Adrenal gland (tissue), 19 donors: ENCODE results near the gene ERVFRD-1. TPM values are rescaled to one million over a fixed set of nuclear protein-coding genes. Genes with fewer than 3 reads are reported as not detected.

Experiments used
- DNase-seq, 7 donors: peaks; one replicate each; pipeline ENCODE4 v3.0.0-alpha.2; 2019 to 2020
- H3K27ac ChIP-seq, 5 donors: fragments of 200-600 bp; sonication (generic) in 4 of 5; 1 replicate in 3 of 5; 2 replicates in 2 of 5; pipeline versions ENCODE4 v1.5.1 to v1.8.0; 2016 to 2020; ENCODE audit warnings: mild to moderate bottlenecking in 1 of 5
- H3K27me3 ChIP-seq: fragments of 200-600 bp; 2 replicates; pipeline ENCODE4 v1.8.0; 2021
- H3K36me3 ChIP-seq, 2 donors: fragments of 200-600 bp; replicated peaks in 1 of 2; 1 replicate in 1 of 2; 2 replicates in 1 of 2; pipeline versions ENCODE4 v1.5.1 to v1.8.0; 2018 to 2022
- H3K4me1 ChIP-seq, 2 donors: fragments of 200-600 bp; replicated peaks in 1 of 2; 1 replicate in 1 of 2; 2 replicates in 1 of 2; pipeline versions ENCODE4 v1.5.1 to v1.8.0; 2018 to 2021
- H3K4me3 ChIP-seq, 4 donors: fragments of 200-600 bp; sonication (generic) in 3 of 4; one replicate each; pipeline ENCODE4 v1.5.1; 2016 to 2018
- H3K9me3 ChIP-seq, 3 donors: fragments of 200-600 bp; sonication (generic) in 1 of 3; replicated peaks in 1 of 3; 1 replicate in 2 of 3; 2 replicates in 1 of 3; pipeline versions ENCODE4 v1.5.1 to v1.8.0; 2016 to 2021
- CTCF ChIP-seq, 6 experiments: fragments of 450-650 bp in 4 of 6; fragments of 200-600 bp in 2 of 6; sonication (generic) in 1 of 6; IDR thresholded peaks; 1 replicate in 5 of 6; 2 replicates in 1 of 6; pipeline versions ENCODE4 v1.5.1 to v1.8.0; 2016 to 2021; ENCODE audit warnings: antibody characterized with exemption in 6 of 6, mild to moderate bottlenecking in 2 of 6, moderate library complexity in 1 of 6
- POLR2A ChIP-seq, 2 donors: fragments of 450-650 bp; IDR thresholded peaks; one replicate each; pipeline ENCODE4 v1.6.1; 2017; ENCODE audit warnings: antibody characterized with exemption in 2 of 2, mild to moderate bottlenecking in 2 of 2, moderate library complexity in 1 of 2
- WGBS, 4 donors: extraction: QIAGEN DNeasy Blood & Tissue Kit in 2 of 4; methylation state at CpG; one replicate each; pipeline versions ENCODE4 v1.1.5 to v1.1.7; 2013 to 2017; 5-methylcytosine and 5-hydroxymethylcytosine counted together
- intact Hi-C, 2 donors: fragments of 100-400 bp; cut with DNase I; formaldehyde crosslinking; loops; one replicate each; pipeline versions ENCODE4 v1.14.1 to v1.15.0; 2022 to 2023
- long read RNA-seq, 10 donors: library from polyadenylated mRNA in 3 of 10; unstranded in 2 of 10; stranded (forward) in 1 of 10; transcript quantifications; one replicate each; pipeline ENCODE4 v2.0.0 and lab custom pipeline, GENCODE V29; 2021 to 2026
- polyA plus RNA-seq, 3 donors: library from polyadenylated mRNA; stranded (reverse); fragments of 200-250 nt in 2 of 3; fragments of 350-450 nt in 1 of 3; fragmentation: Illumina TruSeq in 1 of 3; extraction: RNeasy Lipid Tissue Mini Kit (QIAGEN cat#74804) in 1 of 3; gene quantifications; one replicate each; pipeline ENCODE4 v1.2.3, GENCODE V29; 2013 to 2014
- total RNA-seq, 9 donors: library from RNA; depleted of rRNA in 4 of 9; stranded (reverse); fragments of >200 nt in 4 of 9; fragments of 120-200 nt in 1 of 9; fragmentation: NEBNext Ultra II Directional in 1 of 9; extraction: Animal tissue kit (Norgen Biotek cat#: 25700) in 1 of 9; gene quantifications; one replicate each; pipeline versions ENCODE4 v1.1.0 to v1.2.4, GENCODE V29; 2013 to 2023
- donor health status: healthy with polysubstance abuse.
- donor health status: Bipolar disorder and iron deficiency.
- donor health status: DM: yes; HTN: yes; CAD: no.
- donor health status: DM: no; HTN: no; CAD: no.
- donor health status: DM: no; HTN: no; CAD: no.
- donor health status: DM: yes; HTN: yes; CAD: no.

Gene ERVFRD-1
- total RNA-seq, result 1 to 10 TPM in 2 of 9 donors, under 1 TPM in 6, not detected in 1; 0.07 to 1.7 (median 0.78) TPM
- polyA plus RNA-seq, result 1 to 10 TPM in 1 of 3 donors, under 1 TPM in 2; 0.09 to 1.7 (median 0.34) TPM
- long read RNA-seq, donor 1, result 0 reads
- long read RNA-seq, donor 2, result 0 reads
- long read RNA-seq, donor 3, partial matches to known transcripts, result 0 of 1 reads
- long read RNA-seq, donor 3, other reads (novel, unspliced or antisense), result 0 of 1 reads
- long read RNA-seq, donor 4, result 0 reads
- long read RNA-seq, donor 5, partial matches to known transcripts, result 0 of 1 reads
- long read RNA-seq, donor 5, other reads (novel, unspliced or antisense), result 0 of 1 reads
- long read RNA-seq, donor 6, result 0 reads
- long read RNA-seq, donor 7, partial matches to known transcripts, result 0 of 2 reads
- long read RNA-seq, donor 7, other reads (novel, unspliced or antisense), result 0 of 2 reads
- long read RNA-seq, donor 8, result 0 reads
- long read RNA-seq, donor 9, partial matches to known transcripts, result 0 of 1 reads
- long read RNA-seq, donor 9, other reads (novel, unspliced or antisense), result 0 of 1 reads
- long read RNA-seq, donor 10, result 0 reads

GRCh38 chr6:11110921-11111768 lies at the start of gene ERVFRD-1:
ERVFRD-1 (minus strand) TSS chr6:11111725; CDS start chr6:11105310, 6,415 bp downstream.
- H3K27ac ChIP-seq, result peak within 1 kb of the TSS in 2 of 5 donors; percentile 21 to 49
- no peaks in the 10 kb centered on the region for H3K36me3 ChIP-seq
- no peaks in the 10 kb centered on the region for H3K27me3 ChIP-seq
- no peak for DNase-seq
- 67 to 88% (median 81%) methylated on average over 16 of the region's 16 CpGs for WGBS, 4 donors
- peak within 1 kb of the TSS in 1 of 4 donors; percentile 36 for H3K4me3 ChIP-seq
- no peak for TF ChIP-seq CTCF (IDR thresholded peaks at IDR 0.05)
- TF ChIP-seq POLR2A (IDR thresholded peaks at IDR 0.05), result no peak
- no peaks in the 10 kb centered on the region for H3K9me3 ChIP-seq
- H3K4me1 ChIP-seq, result peaks cover 4 to 9% of the 10 kb centered on the region in 2 donors
- intact Hi-C loops, result no loop called here

GRCh38 chr6:11160199-11160598 lies 48.7 kb upstream of the ERVFRD-1 start:
- WGBS, 4 donors, result 55 to 70% (median 67%) methylated on average over 1 of the region's 1 CpG
- intact Hi-C loops, result no loop called here
- Histone ChIP-seq H3K4me3 (no peak overlapping the region), H3K9me3 (peaks cover 0 to 5% (median 0%) of the 10 kb centered on the region in 3 donors), H3K4me1 (no peaks in the 10 kb centered on the region), H3K36me3 (no peaks in the 10 kb centered on the region), H3K27ac (no peak overlapping the region), H3K27me3 (no peaks in the 10 kb centered on the region)
- TF ChIP-seq CTCF (IDR thresholded peaks at IDR 0.05) (no peak), POLR2A (IDR thresholded peaks at IDR 0.05) (no peak)
- no peak for DNase-seq

GRCh38 chr6:11155589-11155988 lies 44.1 kb upstream of the ERVFRD-1 start:
- Histone ChIP-seq H3K4me1 (no peaks in the 10 kb centered on the region), H3K27ac (no peak overlapping the region), H3K27me3 (no peaks in the 10 kb centered on the region), H3K4me3 (no peak overlapping the region), H3K9me3 (peaks cover 0 to 4% (median 0%) of the 10 kb centered on the region in 3 donors), H3K36me3 (no peaks in the 10 kb centered on the region)
- intact Hi-C loops, result no loop called here
- DNase-seq, result no peak
- TF ChIP-seq CTCF (IDR thresholded peaks at IDR 0.05) (no peak), POLR2A (IDR thresholded peaks at IDR 0.05) (no peak)

GRCh38 chr6:11153447-11153846 lies 41.9 kb upstream of the ERVFRD-1 start:
- H3K9me3 ChIP-seq, result no peaks in the 10 kb centered on the region
- H3K27ac ChIP-seq, result no peak overlapping the region
- no peak for DNase-seq
- H3K4me1 ChIP-seq, result no peaks in the 10 kb centered on the region
- 93 to 97% (median 95%) methylated on average over 6 of the region's 6 CpGs for WGBS, 4 donors
- no peak for TF ChIP-seq CTCF (IDR thresholded peaks at IDR 0.05)
- TF ChIP-seq POLR2A (IDR thresholded peaks at IDR 0.05), result no peak
- intact Hi-C loops, result no loop called here
- H3K36me3 ChIP-seq, result no peaks in the 10 kb centered on the region
- no peaks in the 10 kb centered on the region for H3K27me3 ChIP-seq
- H3K4me3 ChIP-seq, result no peak overlapping the region
